ENCODE results near the gene CEACAM6.

Gene CEACAM6

DNA sequence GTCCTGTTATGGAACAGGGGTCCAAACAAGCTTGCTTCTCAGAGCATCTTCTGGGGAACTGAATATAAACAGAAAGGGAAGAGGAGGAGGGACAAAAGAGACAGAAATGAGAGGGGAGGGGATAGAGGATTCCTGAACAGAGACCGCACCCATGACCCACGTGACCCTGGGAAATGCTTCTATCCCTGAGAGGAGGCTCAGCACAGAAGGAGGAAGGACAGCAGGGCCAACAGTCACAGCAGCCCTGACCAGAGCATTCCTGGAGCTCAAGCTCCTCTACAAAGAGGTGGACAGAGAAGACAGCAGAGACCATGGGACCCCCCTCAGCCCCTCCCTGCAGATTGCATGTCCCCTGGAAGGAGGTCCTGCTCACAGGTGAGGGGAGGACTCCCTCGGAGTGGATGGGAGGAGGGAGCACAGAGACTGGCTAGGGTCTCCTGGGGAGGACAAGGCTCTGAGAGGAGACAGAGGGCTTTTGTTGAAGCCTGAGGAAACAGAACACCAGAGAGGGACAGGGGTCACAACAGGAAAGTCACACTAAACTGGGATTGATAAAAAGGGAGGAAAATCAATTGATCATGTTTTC, at the start of gene CEACAM6:
Gene CEACAM6, plus strand, starts transcription at position 203 of the 586 bp plus-strand sequence. Its CDS starts 109 bp downstream, at position 312.
- TF ChIP-seq CTCF (IDR thresholded peaks at IDR 0.05) = no peak

DNA sequence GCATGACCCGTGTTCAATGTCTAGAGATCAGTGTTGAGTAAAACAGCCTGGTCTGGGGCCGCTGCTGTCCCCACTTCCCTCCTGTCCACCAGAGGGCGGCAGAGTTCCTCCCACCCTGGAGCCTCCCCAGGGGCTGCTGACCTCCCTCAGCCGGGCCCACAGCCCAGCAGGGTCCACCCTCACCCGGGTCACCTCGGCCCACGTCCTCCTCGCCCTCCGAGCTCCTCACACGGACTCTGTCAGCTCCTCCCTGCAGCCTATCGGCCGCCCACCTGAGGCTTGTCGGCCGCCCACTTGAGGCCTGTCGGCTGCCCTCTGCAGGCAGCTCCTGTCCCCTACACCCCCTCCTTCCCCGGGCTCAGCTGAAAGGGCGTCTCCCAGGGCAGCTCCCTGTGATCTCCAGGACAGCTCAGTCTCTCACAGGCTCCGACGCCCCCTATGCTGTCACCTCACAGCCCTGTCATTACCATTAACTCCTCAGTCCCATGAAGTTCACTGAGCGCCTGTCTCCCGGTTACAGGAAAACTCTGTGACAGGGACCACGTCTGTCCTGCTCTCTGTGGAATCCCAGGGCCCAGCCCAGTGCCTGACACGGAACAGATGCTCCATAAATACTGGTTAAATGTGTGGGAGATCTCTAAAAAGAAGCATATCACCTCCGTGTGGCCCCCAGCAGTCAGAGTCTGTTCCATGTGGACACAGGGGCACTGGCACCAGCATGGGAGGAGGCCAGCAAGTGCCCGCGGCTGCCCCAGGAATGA, 48.4 kb upstream of the CEACAM6 start:
- peak; percentile 88 for TF ChIP-seq CTCF (IDR thresholded peaks at IDR 0.05)

GRCh38 chr19:41707502-41707812, 47.9 kb upstream of the CEACAM6 start:
- TF ChIP-seq CTCF (IDR thresholded peaks at IDR 0.05) = no peak

GRCh38 chr19:41707871-41708371, 47.4 kb upstream of the CEACAM6 start:
- TF ChIP-seq CTCF (IDR thresholded peaks at IDR 0.05) = no peak

GRCh38 chr19:41708481-41708880, 46.8 kb upstream of the CEACAM6 start, which contains the start of gene CEACAM5:
Gene CEACAM5, plus strand, starts transcription at chr19:41708626. Its CDS starts 106 bp downstream, at chr19:41708732.
- no peak for TF ChIP-seq CTCF (IDR thresholded peaks at IDR 0.05)

DNA sequence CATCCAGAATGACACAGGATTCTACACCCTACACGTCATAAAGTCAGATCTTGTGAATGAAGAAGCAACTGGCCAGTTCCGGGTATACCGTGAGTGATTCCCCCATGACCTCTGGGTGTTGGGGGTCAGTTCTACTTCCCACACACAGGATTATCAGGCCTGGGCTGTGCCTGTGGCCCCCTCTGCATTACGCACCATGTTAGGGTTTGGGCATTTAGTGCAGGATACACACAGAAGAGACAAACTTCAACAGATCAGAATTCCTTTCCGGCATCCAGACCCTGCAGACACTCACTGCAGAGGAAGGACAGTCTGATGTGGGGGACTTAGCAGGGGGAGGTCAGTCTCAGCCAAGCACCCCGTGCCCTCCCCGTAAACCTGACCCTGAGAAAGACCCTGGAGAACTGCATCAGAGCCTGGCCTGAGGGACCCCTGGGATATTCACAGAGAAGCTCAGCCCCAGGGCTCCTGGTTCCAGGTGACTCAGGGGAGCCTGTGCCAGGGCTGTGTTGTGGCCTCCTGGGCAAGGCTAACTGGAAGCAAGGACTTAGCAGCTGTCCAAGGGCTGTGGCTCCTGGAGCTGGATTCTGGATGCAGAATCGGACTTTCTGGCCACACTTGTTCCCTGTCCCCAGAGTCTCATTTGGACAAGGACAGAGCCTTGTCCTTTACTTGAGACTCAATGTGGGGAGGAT, 45.2 kb upstream of the CEACAM6 start:
- no peak for TF ChIP-seq CTCF (IDR thresholded peaks at IDR 0.05)

- no peak for TF ChIP-seq CTCF (IDR thresholded peaks at IDR 0.05)
Measured at GRCh38 chr19:41711376-41712261, 43.7 kb upstream of the CEACAM6 start.
